Omental fat pad (tissue), 4 donors: Measurements from ENCODE around the gene TMEM200B. TPM values are rescaled to one million over a fixed set of nuclear protein-coding genes. Genes with fewer than 3 reads are reported as not detected.
A peak's percentile ranks its signal among the peaks of the same experiment; 100 is the strongest.

Experiments
- ATAC-seq: fragments of 150-250 bp; one replicate; pipeline ENCODE4 v1.9.1; 2016; ENCODE audit warnings: mild to moderate bottlenecking, moderate library complexity; ENCODE audit not compliant: low FRiP score
- DNase-seq: peaks from one replicate; pipeline ENCODE4 v3.0.0-alpha.2; 2019; ENCODE audit warnings: low spot score
- CTCF ChIP-seq, 3 donors: fragments of 450-650 bp; IDR thresholded peaks; one replicate each; pipeline ENCODE4 v1.5.1; 2016 to 2017; ENCODE audit warnings: antibody characterized with exemption in 3 of 3, mild to moderate bottlenecking in 3 of 3, moderate library complexity in 2 of 3
- total RNA-seq, 4 donors: library from RNA; depleted of rRNA; stranded (reverse); fragments of >200 nt; gene quantifications; one replicate each; pipeline ENCODE4 v1.1.0, GENCODE V29; 2016

The TMEM200B gene
- total RNA-seq, 4 donors from 2014 or later: 7.2 to 26.8 (median 9.7) TPM

- DNase-seq (no peak), ATAC-seq (no peak)
- no peak for TF ChIP-seq CTCF (IDR thresholded peaks at IDR 0.05)
Observed at GRCh38 chr1:29125237-29125641, 1.5 kb upstream of the TMEM200B start.

- TF ChIP-seq CTCF (IDR thresholded peaks at IDR 0.05): peak in 2 of 3 donors; percentile 75 to 85
- ATAC-seq: peak; percentile 72
- peak; percentile 54 for DNase-seq
Observed at GRCh38 chr1:29124366-29125236, 898 bp upstream of the TMEM200B start.

GRCh38 chr1:29123053-29123886 is 433 bp downstream of the TMEM200B start:
- ATAC-seq (peak; percentile 8), DNase-seq (no peak)
- TF ChIP-seq CTCF (IDR thresholded peaks at IDR 0.05): no peak

- TF ChIP-seq CTCF (IDR thresholded peaks at IDR 0.05): no peak
- DNase-seq (no peak), ATAC-seq (peak; percentile 52)
Observed at GRCh38 chr1:29122682-29123052, 1.0 kb downstream of the TMEM200B start.

GRCh38 chr1:29121936-29122681 is 1.6 kb downstream of the TMEM200B start:
- no peak for TF ChIP-seq CTCF (IDR thresholded peaks at IDR 0.05)
- peak; percentile 1 for ATAC-seq
- DNase-seq: no peak

DNA sequence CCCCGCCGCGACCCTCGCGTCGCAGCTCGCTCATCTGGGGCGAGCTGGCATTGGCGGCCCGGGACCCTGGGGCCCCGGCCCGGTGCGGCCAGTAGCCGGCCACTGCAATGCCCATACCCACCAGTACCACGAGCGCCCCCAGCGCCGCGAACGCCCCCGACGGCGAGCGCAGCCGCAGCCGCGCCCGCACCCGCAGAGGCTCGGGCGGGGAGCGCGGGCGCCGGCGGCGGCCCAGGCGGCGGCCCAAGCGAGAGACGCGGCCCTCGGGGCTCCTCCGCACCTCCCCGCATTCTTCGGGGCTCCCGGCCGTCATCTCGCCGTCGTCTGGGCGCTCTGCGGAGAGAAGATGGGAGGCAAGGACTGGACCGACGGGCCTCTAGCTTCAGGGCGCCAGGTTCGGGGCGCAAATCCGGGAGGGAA is 2.2 kb downstream of the TMEM200B start:
- peak in 1 of 3 donors; percentile 1 for TF ChIP-seq CTCF (IDR thresholded peaks at IDR 0.05)
- no peak for ATAC-seq
- DNase-seq: no peak
